Activated B cell treated with CpG ODN at 0.5 μM for 24 hours (primary cell): ENCODE results near the gene CTNNBL1. TPM values are rescaled to one million over a fixed set of nuclear protein-coding genes. Genes with fewer than 3 reads are reported as not detected.

Source experiments
- ATAC-seq: fragments of 200-7000 bp; cut with Tn5 transposase; one replicate; pipeline ENCODE4 v1.10.0; 2021; ENCODE audit warnings: low read depth, mild to moderate bottlenecking, moderate library complexity
- CTCF ChIA-PET: fragments of 350-600 bp; sonication (Branson Sonifier 250); formaldehyde crosslinking; loops from one replicate; lab custom pipeline; 2021; ENCODE audit warnings: antibody characterized with exemption; lab: Charles Lee
- POLR2A ChIA-PET: fragments of 350-600 bp; sonication (Branson Sonifier 250); formaldehyde crosslinking; loops from one replicate; lab custom pipeline; 2021; ENCODE audit warnings: antibody characterized with exemption; lab: Charles Lee
- DNase-seq: peaks from one replicate; pipeline ENCODE4 v3.0.0; 2022
- H3K27ac Mint-ChIP-seq: one replicate; pipeline ENCODE4 v1.8.0; 2020; ENCODE audit warnings: mixed read lengths
- H3K27me3 Mint-ChIP-seq: one replicate; pipeline ENCODE4 v1.8.0; 2021; ENCODE audit warnings: mixed read lengths
- H3K36me3 Mint-ChIP-seq: one replicate; pipeline ENCODE4 v1.8.0; 2021; ENCODE audit warnings: low read depth, mixed read lengths
- H3K4me1 Mint-ChIP-seq: one replicate; pipeline ENCODE4 v1.8.0; 2021; ENCODE audit warnings: mixed read lengths
- H3K4me3 Mint-ChIP-seq: one replicate; pipeline ENCODE4 v1.8.0; 2020; ENCODE audit warnings: mild to moderate bottlenecking, mixed read lengths
- H3K9me3 Mint-ChIP-seq: one replicate; pipeline ENCODE4 v1.8.0; 2020; ENCODE audit warnings: mixed read lengths
- intact Hi-C: fragments of 100-400 bp; cut with micrococcal nuclease; formaldehyde crosslinking; loops from one replicate; pipeline ENCODE4 v1.15.1; 2024
- total RNA-seq: library from RNA; stranded (reverse); gene quantifications from 2 replicates; pipeline ENCODE4 v1.2.3, GENCODE V29; 2022
- TF ChIP-seq, protein P1 (sequence below): fragments of 200-600 bp; IDR thresholded peaks from one replicate; pipeline ENCODE4 v1.8.0; 2022; ENCODE audit warnings: antibody characterized with exemption, mild to moderate bottlenecking

Gene CTNNBL1
- total RNA-seq, 1 donor from 2014 or later, result 102 TPM

DNA sequence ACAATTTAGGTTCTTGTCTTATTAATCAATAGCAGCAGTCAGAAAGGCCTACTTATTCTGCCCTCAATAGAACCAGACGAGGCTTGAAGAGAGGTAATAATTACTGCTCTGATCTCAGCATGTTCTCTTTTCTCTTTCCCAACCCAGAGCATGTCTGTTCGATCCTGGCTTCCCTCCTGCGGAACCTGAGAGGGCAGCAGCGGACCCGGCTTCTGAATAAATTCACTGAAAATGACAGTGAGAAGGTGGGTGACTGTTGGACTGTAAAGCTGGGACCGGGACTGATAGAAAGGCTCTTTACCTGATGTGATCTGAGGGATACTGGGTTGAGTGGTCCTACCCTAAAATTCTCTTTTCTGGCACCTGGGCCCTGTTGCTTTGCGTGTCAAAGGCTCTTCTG is 146.1 kb downstream of the CTNNBL1 start:
- Mint-ChIP-seq H3K27ac (no peak overlapping the region), H3K9me3 (no peaks in the 10 kb centered on the region), H3K4me3 (no peak overlapping the region), H3K27me3 (no peaks in the 10 kb centered on the region), H3K36me3 (peaks cover 60% of the 10 kb centered on the region), H3K4me1 (peaks cover 6% of the 10 kb centered on the region)
- ATAC-seq, result no peak
- TF ChIP-seq, protein P1, sequence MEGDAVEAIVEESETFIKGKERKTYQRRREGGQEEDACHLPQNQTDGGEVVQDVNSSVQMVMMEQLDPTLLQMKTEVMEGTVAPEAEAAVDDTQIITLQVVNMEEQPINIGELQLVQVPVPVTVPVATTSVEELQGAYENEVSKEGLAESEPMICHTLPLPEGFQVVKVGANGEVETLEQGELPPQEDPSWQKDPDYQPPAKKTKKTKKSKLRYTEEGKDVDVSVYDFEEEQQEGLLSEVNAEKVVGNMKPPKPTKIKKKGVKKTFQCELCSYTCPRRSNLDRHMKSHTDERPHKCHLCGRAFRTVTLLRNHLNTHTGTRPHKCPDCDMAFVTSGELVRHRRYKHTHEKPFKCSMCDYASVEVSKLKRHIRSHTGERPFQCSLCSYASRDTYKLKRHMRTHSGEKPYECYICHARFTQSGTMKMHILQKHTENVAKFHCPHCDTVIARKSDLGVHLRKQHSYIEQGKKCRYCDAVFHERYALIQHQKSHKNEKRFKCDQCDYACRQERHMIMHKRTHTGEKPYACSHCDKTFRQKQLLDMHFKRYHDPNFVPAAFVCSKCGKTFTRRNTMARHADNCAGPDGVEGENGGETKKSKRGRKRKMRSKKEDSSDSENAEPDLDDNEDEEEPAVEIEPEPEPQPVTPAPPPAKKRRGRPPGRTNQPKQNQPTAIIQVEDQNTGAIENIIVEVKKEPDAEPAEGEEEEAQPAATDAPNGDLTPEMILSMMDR, result no peak
- intact Hi-C loops, result no loop called here
- POLR2A ChIA-PET, result no interaction called here
- CTCF ChIA-PET, result no interaction called here
- no peak for DNase-seq

- Mint-ChIP-seq H3K27ac (no peak overlapping the region), H3K36me3 (peaks cover 65% of the 10 kb centered on the region), H3K4me1 (peaks cover 6% of the 10 kb centered on the region), H3K27me3 (no peaks in the 10 kb centered on the region), H3K9me3 (no peaks in the 10 kb centered on the region), H3K4me3 (no peak overlapping the region)
- ATAC-seq (no peak), DNase-seq (no peak)
- intact Hi-C loops, result no loop called here
- TF ChIP-seq, protein P1, result no peak
- ChIA-PET POLR2A (interaction anchor here (0.6 kb wide), 1 partner anchor 502 kb away, joined by 4 read pairs; no protein-coding TSS in a partner anchor), CTCF (no interaction called here)
Measured at GRCh38 chr20:37841389-37841788, 147.6 kb downstream of the CTNNBL1 start.

GRCh38 chr20:37841971-37842370 is 148.1 kb downstream of the CTNNBL1 start:
- Mint-ChIP-seq H3K27me3 (no peaks in the 10 kb centered on the region), H3K36me3 (peaks cover 68% of the 10 kb centered on the region), H3K27ac (no peak overlapping the region), H3K4me3 (no peak overlapping the region), H3K4me1 (peaks cover 2% of the 10 kb centered on the region), H3K9me3 (no peaks in the 10 kb centered on the region)
- intact Hi-C loops, result no loop called here
- TF ChIP-seq, protein P1, result no peak
- ATAC-seq, result no peak
- ChIA-PET CTCF (no interaction called here), POLR2A (no interaction called here)
- DNase-seq, result no peak

GRCh38 chr20:37845241-37845681 is 151.4 kb downstream of the CTNNBL1 start:
- no peak overlapping the region for H3K4me3 Mint-ChIP-seq

GRCh38 chr20:37845878-37846277 is 152.0 kb downstream of the CTNNBL1 start:
- H3K4me1 Mint-ChIP-seq, result peaks cover 2% of the 10 kb centered on the region
- H3K27me3 Mint-ChIP-seq, result no peaks in the 10 kb centered on the region
- no peak for ATAC-seq
- intact Hi-C loops, result no loop called here
- ChIA-PET POLR2A (no interaction called here), CTCF (no interaction called here)
- no peaks in the 10 kb centered on the region for H3K9me3 Mint-ChIP-seq
- H3K36me3 Mint-ChIP-seq, result peaks cover 89% of the 10 kb centered on the region
- H3K4me3 Mint-ChIP-seq, result no peak overlapping the region
- no peak for DNase-seq
- no peak overlapping the region for H3K27ac Mint-ChIP-seq
- TF ChIP-seq, protein P1, result no peak

More at GRCh38 chr20:37845241-37845681, 151.4 kb downstream of the CTNNBL1 start:
- Mint-ChIP-seq H3K36me3 (peaks cover 89% of the 10 kb centered on the region), H3K27ac (no peak overlapping the region), H3K4me1 (no peaks in the 10 kb centered on the region), H3K9me3 (no peaks in the 10 kb centered on the region), H3K27me3 (no peaks in the 10 kb centered on the region)
- POLR2A ChIA-PET, result no interaction called here
- no peak for DNase-seq
- no peak for ATAC-seq
- CTCF ChIA-PET, result no interaction called here
- intact Hi-C loops, result no loop called here
- TF ChIP-seq, protein P1, result no peak
